Gastroesophageal sphincter (tissue), 4 donors: ENCODE results near the gene ATF6. TPM values are rescaled to one million over a fixed set of nuclear protein-coding genes. Genes with fewer than 3 reads are reported as not detected.

ENCODE experiments used
- ATAC-seq: fragments of 150-250 bp; one replicate; pipeline ENCODE4 v1.9.1; 2016; ENCODE audit warnings: mild to moderate bottlenecking, moderate library complexity
- H3K27ac ChIP-seq, 4 donors: fragments of 200-600 bp; sonication (generic) in 3 of 4; 1 replicate in 3 of 4; 2 replicates in 1 of 4; pipeline ENCODE4 v1.5.1; 2016 to 2019
- H3K27me3 ChIP-seq: fragments of 200-600 bp; sonication (generic); one replicate; pipeline ENCODE4 v1.5.1; 2019
- H3K36me3 ChIP-seq, 2 donors: fragments of 200-600 bp; sonication (generic); one replicate each; pipeline ENCODE4 v1.5.1; 2019; ENCODE audit warnings: control low read depth in 1 of 2
- H3K4me1 ChIP-seq, 3 donors: fragments of 200-600 bp; sonication (generic); 1 replicate in 2 of 3; 2 replicates in 1 of 3; pipeline ENCODE4 v1.5.1; 2016 to 2019; ENCODE audit warnings: control low read depth in 2 of 3
- H3K4me3 ChIP-seq, 2 donors: fragments of 200-600 bp; sonication (generic); one replicate each; pipeline ENCODE4 v1.5.1; 2019; ENCODE audit warnings: mild to moderate bottlenecking in 1 of 2, moderate library complexity in 1 of 2
- H3K9me3 ChIP-seq, 3 donors: fragments of 200-600 bp; sonication (generic); one replicate each; pipeline ENCODE4 v1.5.1; 2017 to 2019; ENCODE audit warnings: control low read depth in 2 of 3
- CTCF ChIP-seq, 4 experiments: fragments of 200-600 bp in 2 of 4; fragments of 450-650 bp in 2 of 4; sonication (generic) in 1 of 4; IDR thresholded peaks; one replicate each; pipeline ENCODE4 v1.5.1; 2017 to 2019; ENCODE audit warnings: antibody characterized with exemption in 4 of 4, mild to moderate bottlenecking in 2 of 4, moderate library complexity in 2 of 4
- EP300 ChIP-seq: sonication (generic); formaldehyde crosslinking; IDR thresholded peaks from one replicate; pipeline ENCODE4 v1.6.1; 2017; ENCODE audit warnings: antibody characterized with exemption, mild to moderate bottlenecking
- POLR2A ChIP-seq, 2 donors: fragments of 450-650 bp; IDR thresholded peaks; one replicate each; pipeline ENCODE4 v1.6.1; 2017; ENCODE audit warnings: antibody characterized with exemption in 2 of 2, mild to moderate bottlenecking in 2 of 2, moderate library complexity in 1 of 2
- POLR2AphosphoS5 ChIP-seq: sonication (generic); formaldehyde crosslinking; IDR thresholded peaks from one replicate; pipeline ENCODE4 v1.6.1; 2017; ENCODE audit warnings: antibody characterized with exemption
- WGBS, 2 donors: methylation state at CpG; one replicate each; pipeline ENCODE4 v1.1.5; 2018; ENCODE audit warnings: low coverage in 1 of 2; 5-methylcytosine and 5-hydroxymethylcytosine counted together
- total RNA-seq, 4 donors: library from RNA; depleted of rRNA; stranded (reverse); fragments of >200 nt; gene quantifications; one replicate each; pipeline ENCODE4 v1.1.0, GENCODE V29; 2016

The ATF6 gene
- total RNA-seq, 4 donors from 2014 or later, result 28.6 to 32.4 (median 29.7) TPM

GRCh38 chr1:161921491-161921890 is 155.4 kb downstream of the ATF6 start:
- Histone ChIP-seq H3K36me3 (peaks cover 0 to 7% of the 10 kb centered on the region in 2 donors), H3K4me3 (no peak overlapping the region), H3K4me1 (no peaks in the 10 kb centered on the region), H3K27ac (no peak overlapping the region), H3K27me3 (no peaks in the 10 kb centered on the region), H3K9me3 (no peaks in the 10 kb centered on the region)
- ATAC-seq, result no peak
- WGBS, 2 donors, result 88% methylated on average over 1 of the region's 1 CpG
- no peak for TF ChIP-seq EP300
- no peak for TF ChIP-seq CTCF (IDR thresholded peaks at IDR 0.05)
- no peak for TF ChIP-seq POLR2AphosphoS5
- TF ChIP-seq POLR2A (IDR thresholded peaks at IDR 0.05), result no peak

DNA sequence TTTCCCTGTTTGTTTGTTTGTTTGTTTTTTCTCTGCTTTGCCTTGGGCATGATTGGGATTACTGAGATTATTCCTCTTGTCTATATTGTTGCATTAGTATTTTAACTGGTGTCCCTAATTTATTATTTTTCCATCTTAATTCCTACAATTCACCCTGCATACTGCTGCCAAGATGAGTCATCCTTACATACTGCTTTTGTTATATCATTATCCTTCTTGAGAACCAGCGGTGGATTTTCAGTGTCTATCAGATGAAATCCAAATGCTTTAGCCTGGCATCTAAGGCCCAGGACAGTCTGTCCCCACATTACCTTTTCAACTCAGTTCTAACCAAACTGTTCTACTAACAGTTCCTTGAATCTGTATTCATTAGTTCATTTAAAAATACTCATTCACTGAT is 155.9 kb downstream of the ATF6 start:
- no peak overlapping the region for H3K4me3 ChIP-seq
- peaks cover 0 to 5% of the 10 kb centered on the region in 2 donors for H3K36me3 ChIP-seq
- H3K9me3 ChIP-seq, result no peaks in the 10 kb centered on the region
- ATAC-seq, result no peak
- 38 to 57% methylated on average over 1 of the region's 1 CpG for WGBS, 2 donors
- no peak overlapping the region for H3K27ac ChIP-seq
- TF ChIP-seq POLR2AphosphoS5 (no peak), EP300 (no peak), POLR2A (IDR thresholded peaks at IDR 0.05) (no peak), CTCF (IDR thresholded peaks at IDR 0.05) (no peak)
- H3K27me3 ChIP-seq, result no peaks in the 10 kb centered on the region
- H3K4me1 ChIP-seq, result no peaks in the 10 kb centered on the region

GRCh38 chr1:161928056-161928455 is 161.9 kb downstream of the ATF6 start:
- Histone ChIP-seq H3K9me3 (no peaks in the 10 kb centered on the region), H3K36me3 (no peaks in the 10 kb centered on the region), H3K27me3 (no peaks in the 10 kb centered on the region), H3K4me3 (no peak overlapping the region), H3K4me1 (no peaks in the 10 kb centered on the region), H3K27ac (no peak overlapping the region)
- no peak for ATAC-seq
- TF ChIP-seq POLR2A (IDR thresholded peaks at IDR 0.05), result no peak
- TF ChIP-seq POLR2AphosphoS5, result no peak
- TF ChIP-seq EP300, result no peak
- no peak for TF ChIP-seq CTCF (IDR thresholded peaks at IDR 0.05)
- WGBS, 2 donors, result 40 to 50% methylated on average over 2 of the region's 2 CpGs

GRCh38 chr1:161929137-161929536 is 163.0 kb downstream of the ATF6 start:
- ATAC-seq, result no peak
- Histone ChIP-seq H3K27me3 (no peaks in the 10 kb centered on the region), H3K4me1 (no peaks in the 10 kb centered on the region), H3K9me3 (no peaks in the 10 kb centered on the region), H3K27ac (no peak overlapping the region), H3K36me3 (no peaks in the 10 kb centered on the region), H3K4me3 (no peak overlapping the region)
- WGBS, 2 donors, result 80 to 100% methylated on average over 1 of the region's 1 CpG
- TF ChIP-seq POLR2AphosphoS5 (no peak), CTCF (IDR thresholded peaks at IDR 0.05) (no peak), EP300 (no peak), POLR2A (IDR thresholded peaks at IDR 0.05) (no peak)

DNA sequence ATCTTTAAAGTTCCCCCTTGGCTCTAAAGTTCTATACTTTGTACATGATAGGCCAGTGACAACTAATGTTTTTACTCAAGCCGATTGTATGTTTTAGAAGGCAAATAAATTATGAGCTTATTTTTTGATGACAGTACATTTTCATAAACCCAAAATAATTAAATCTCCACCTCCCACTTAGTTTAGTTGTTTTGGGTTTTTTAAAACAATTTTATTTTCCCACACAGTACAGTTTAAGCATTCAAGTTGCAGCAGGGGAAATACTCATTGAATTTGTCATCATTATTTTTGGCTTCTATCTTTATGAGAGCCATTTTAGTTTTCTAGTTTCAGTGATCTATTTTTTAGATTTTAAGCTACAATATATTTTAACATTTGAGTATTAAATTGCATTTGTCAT is 163.9 kb downstream of the ATF6 start:
- H3K36me3 ChIP-seq, result no peaks in the 10 kb centered on the region
- no peak for ATAC-seq
- no peak overlapping the region for H3K4me3 ChIP-seq
- H3K27me3 ChIP-seq, result no peaks in the 10 kb centered on the region
- WGBS, 2 donors, result 63% methylated on average over 1 of the region's 1 CpG
- H3K9me3 ChIP-seq, result no peaks in the 10 kb centered on the region
- H3K27ac ChIP-seq, result no peak overlapping the region
- H3K4me1 ChIP-seq, result no peaks in the 10 kb centered on the region
- no peak for TF ChIP-seq POLR2A (IDR thresholded peaks at IDR 0.05)
- TF ChIP-seq POLR2AphosphoS5, result no peak
- TF ChIP-seq EP300, result no peak
- TF ChIP-seq CTCF (IDR thresholded peaks at IDR 0.05), result no peak
